DMS114 treated with DMSO at 0.1 percent for 48 hours (cell line): Measurements from ENCODE around the gene LHX3.

ENCODE experiments used
- DNase-seq: peaks from one replicate; lab custom pipeline; 2025; ENCODE audit not compliant: unreplicated experiment; lab: John Stamatoyannopoulos, UW

LHX3 gene

DNA sequence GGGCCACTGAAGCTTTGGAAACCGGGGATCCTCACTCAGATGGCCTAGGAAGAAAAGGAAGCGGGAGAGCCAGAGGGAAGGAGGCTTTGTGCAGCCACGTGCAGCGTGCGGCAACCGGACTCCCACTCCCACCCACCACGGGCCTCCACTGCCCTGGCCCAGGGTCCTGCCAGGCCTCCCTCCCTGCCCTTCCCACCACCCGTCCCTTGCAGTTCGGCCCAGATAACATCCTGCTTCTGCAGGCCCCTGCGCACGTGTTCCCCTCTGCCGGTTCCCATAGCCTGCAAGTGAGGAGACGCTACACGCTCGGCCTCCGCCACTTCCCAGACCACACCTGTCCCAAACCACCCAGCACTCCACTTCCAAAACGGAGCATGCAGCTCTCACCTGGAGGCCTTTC is 4.3 kb upstream of the LHX3 start:
- DNase-seq, result no peak

GRCh38 chr9:136208675-136209074 is 3.7 kb upstream of the LHX3 start:
- no peak for DNase-seq

GRCh38 chr9:136207616-136208015 is 2.7 kb upstream of the LHX3 start:
- DNase-seq, result no peak

DNA sequence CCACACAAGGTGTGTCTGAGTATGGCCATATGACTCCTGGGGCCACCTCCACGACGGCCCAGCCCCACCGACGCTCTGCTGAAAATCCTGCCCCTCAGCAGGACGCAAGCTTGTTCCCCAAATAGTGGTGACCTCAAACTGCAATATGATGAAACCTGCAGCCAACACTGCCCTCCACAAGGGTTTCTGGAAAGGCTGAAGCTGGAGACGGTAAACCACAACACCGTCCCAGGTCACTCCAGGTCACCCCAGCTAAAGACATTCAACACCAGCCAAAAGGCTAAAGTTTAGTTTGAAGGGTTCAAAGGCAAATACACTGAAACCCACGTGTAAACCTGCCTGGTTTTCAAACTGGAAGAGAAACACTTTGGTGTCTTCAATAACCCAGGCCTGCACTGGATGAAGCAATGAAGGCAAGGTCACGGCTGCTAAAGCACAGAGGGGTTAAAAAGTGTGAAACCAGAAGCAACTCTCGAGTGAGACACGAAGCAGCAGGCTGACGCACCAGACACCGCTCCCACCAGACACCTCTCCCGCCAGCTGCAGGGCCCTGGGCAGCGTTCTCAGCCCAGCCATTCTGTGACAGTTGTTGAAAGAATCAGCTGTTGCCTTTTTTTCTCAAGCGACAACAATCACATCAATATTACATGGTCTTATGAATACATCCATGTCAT is 1.8 kb upstream of the LHX3 start:
- no peak for DNase-seq

DNA sequence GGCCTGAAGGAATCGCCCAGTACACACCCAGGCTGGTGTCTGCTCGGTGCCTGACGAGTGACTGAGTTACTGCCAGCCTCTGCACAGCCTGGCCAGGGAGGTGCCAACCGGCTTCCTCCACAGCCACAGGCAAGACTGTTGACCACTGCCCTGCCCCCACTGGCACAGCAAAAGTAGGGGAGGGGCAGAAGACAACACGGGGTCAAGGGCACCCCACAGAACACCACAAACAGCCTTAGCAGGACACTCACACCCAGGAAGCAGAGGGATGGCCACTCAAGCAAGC is 722 bp upstream of the LHX3 start:
- DNase-seq, result no peak

GRCh38 chr9:136204145-136204805 is 653 bp downstream of the LHX3 start:
- DNase-seq, result no peak

DNA sequence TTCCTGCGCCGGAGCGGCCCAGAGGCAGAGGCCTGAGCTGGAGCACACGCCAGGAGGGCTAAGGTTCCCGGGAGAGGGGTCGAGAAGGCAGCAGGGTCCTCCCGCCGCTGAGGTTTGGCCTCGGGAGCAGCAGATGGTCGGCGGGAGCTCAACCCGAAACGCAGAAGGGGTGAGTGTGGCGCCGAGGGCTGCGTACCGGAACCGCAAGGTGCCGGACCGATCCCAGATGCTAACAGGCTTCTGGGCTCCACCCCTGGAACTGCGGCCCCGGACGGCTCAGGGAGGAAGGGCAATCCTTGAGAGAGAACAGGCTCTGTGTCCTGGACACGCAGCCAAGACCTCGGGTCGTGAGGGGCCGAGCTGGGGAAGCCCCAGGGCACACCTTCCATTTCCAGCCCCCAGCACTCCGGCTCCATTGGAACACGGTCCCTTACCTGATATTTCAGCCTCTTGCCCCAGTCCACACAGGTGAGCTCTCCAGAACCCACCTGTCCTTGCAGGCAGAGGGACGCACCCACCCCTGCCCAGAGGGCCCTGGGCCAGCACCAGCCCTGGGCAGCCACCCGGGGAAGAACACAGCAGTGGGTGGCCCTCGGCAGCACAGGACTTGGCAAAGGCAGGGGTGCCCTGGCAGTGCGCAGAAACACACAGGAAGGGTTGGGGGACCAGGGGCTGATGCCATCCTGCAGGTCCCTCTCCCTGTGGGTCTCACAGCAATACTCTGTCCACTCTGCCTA is 1.4 kb downstream of the LHX3 start:
- no peak for DNase-seq

DNA sequence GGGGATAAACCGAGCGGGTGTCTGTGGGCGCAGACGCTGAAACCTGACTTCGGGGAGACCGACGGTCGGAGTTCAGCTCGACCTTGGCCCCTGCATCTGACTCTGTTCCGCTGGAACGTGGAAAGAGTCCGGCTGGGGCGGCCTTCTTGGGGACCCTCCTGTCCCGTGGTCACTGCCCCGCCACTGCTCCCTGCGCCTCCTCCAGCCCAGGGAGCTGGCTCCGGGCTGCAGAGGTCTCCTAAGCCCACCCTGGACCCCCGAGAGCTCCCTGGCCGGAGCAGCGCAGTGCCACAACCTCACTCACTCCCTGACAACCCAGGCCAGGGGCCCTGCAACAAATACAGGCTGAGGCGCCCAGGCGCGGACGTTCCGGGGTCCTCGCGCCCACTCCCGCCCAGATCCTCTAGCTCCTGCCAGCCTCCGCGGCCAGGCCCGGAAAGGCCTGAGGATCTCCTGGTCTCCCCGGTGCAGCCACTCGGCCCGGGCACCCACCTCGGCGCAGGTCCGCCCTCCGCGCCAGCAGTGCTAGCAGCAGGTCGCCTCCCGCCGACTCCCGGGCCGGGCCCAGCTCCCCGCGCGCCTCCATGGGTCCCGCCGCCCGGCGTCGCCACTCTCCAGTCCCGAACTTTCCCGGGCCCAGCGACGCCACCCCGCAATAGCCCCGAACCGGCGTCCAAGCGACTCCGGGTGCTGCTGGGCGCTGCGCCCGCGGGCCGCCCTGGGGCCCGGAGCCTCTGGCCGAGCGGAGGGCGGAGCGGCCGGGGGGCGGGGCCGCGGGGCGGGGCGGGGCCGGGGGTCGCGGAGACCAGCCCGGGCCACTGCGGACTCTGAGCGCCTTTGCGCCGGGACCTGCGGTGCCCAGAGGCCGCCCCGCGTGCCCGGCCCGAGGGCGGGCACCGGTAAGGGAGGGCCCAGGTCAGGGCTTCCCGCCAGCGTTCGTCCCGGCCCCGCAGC is 2.2 kb downstream of the LHX3 start:
- no peak for DNase-seq

- no peak for DNase-seq
These were observed 3.1 kb downstream of the LHX3 start for GRCh38 chr9:136201609-136202453.

- DNase-seq, result no peak
These were observed 3.8 kb downstream of the LHX3 start for GRCh38 chr9:136201174-136201573.

DNA sequence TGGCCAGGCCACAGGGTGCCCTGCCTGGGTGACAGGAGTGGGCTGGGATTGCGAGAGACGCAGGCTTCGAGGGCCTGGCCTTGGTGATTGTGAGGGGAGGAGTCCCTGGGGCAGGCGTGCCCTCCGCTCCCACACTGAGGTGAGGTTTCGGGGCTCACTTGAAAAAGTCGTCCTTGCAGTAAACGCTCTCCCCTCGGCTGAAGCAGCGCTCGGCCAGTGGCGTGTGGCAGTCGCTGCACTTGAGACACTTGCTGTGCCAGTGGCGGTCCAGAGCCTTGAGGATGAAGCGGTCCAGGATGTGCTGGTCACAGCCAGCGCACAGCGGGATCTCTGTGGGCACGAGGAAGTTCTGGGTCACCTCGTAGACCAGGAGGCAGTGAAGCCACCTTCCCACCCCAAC is 4.5 kb downstream of the LHX3 start:
- no peak for DNase-seq

GRCh38 chr9:136199391-136200288 is 5.3 kb downstream of the LHX3 start:
- DNase-seq, result no peak

DNA sequence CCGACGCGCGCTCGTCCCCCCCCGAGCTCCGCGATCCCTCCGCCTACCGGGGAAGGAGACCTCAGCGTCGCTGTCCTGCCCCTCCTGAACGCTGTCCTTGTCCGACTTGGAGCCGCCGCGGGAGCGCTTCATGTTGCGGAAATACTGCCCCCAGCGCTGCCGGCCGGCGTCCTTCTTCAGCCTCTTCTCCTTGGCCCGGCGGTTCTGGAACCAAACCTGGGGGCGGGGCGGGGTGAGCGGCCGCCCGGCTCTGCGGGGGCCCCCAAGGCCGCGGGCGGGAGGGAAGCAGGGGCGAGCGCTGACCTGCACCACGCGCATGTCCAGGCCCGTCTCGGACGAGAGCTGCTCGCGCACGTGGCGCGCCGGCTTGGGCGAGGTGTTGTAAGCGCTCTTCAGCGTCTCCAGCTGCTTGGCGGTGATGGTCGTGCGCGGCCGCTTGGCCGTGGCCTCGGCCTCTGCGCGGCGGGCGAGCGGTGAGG is 6.3 kb downstream of the LHX3 start:
- no peak for DNase-seq

DNA sequence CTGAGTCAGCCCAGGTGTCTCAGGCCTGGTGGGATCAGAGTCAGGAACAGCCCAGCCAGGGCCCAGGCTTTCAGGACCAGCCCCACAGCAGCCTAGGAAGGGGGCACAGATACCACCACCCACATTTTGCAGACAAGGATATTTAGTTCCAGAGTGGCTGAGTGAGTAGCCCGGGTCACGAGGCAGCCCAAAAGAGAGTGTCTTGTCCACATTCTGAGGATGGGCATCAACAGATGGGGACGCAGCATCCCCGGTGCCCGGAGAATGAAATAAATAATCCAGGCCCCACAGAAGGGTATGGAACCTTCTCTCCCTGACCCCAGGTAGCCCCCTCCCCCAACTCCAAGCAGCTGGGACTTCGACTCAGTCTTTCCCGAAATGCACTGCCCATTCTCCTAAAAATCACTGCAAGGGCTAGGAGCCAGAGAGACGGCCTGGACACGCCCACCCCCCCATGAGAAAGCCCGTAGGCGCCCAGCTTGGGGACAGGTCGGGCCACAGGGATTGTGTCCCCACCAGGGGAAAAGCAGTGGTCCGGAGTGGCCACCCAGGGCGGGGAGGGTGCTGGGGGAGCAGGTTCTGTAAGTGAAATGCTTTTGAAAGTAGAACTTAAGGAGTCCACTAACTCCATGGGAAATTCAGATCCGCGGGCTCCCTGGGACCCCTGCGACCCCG is 6.9 kb downstream of the LHX3 start:
- DNase-seq, result no peak

GRCh38 chr9:136197084-136197875 is 7.6 kb downstream of the LHX3 start:
- no peak for DNase-seq

DNA sequence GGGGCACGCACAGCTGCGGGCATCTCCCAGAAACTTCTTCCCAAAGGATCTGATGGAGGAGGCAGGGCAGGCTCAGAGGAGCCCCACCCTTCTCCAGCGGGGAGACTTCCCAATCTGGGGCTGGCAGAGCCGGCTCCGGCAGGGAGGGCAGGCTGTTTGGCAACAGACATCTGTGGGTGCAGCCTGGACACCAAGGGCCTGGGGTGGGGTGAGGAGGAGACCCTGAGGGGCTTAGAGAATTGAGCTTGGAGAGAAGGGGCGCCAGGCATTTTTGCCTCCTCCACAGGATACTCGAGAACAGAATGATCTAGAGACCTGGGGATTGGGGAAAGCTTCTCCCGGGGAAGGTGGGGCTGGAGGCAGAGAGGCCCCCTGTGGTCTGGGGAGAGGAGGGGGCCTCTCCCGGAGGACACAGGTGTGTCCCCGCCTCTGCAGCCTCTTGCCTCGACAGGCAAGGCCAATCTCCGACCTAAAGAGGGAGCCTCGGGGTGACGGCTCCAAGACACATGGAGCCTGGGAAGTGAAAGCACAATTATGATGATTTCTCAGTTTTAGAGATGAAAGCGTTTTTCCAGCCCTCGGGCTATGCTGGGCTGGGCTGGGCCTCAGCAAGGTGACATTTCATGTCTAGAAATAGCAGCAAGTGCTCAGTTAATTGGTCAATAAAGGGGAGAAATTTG is 8.4 kb downstream of the LHX3 start:
- no peak for DNase-seq

GRCh38 chr9:136194540-136194939 is 10.4 kb downstream of the LHX3 start:
- DNase-seq, result no peak
